NCI-H2171 (cell line): ENCODE results near the gene IDNK.

Source experiments
- DNase-seq: peaks from one replicate; lab custom pipeline; 2025; lab: John Stamatoyannopoulos, UW

The IDNK gene

DNA sequence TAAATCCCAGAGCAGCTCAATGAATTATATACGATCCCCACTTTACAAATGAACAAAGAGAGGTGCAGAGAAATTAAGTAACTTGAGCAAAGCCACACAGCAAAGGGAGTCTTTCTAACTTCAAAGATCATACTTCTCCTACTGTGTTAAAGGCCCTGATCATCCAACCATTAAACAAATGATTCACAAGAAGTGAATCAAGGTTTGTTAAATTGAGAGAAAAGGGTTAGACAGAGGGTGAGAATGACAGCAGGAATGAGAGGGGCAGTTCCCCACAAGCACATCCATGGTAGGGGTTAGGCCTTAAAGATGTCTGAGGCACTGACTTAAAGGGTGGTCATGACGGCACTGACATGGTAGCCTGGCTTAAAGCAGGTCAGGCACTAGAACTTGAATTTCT is 10.7 kb downstream of the IDNK start:
- DNase-seq = no peak

- DNase-seq = no peak
These were observed 13.9 kb downstream of the IDNK start for GRCh38 chr9:83636813-83637212.

GRCh38 chr9:83637389-83637788 is 14.4 kb downstream of the IDNK start:
- no peak for DNase-seq

- DNase-seq = no peak
These were observed 16.3 kb downstream of the IDNK start for GRCh38 chr9:83639266-83639665.

GRCh38 chr9:83642793-83643192 is 19.9 kb downstream of the IDNK start:
- no peak for DNase-seq

DNA sequence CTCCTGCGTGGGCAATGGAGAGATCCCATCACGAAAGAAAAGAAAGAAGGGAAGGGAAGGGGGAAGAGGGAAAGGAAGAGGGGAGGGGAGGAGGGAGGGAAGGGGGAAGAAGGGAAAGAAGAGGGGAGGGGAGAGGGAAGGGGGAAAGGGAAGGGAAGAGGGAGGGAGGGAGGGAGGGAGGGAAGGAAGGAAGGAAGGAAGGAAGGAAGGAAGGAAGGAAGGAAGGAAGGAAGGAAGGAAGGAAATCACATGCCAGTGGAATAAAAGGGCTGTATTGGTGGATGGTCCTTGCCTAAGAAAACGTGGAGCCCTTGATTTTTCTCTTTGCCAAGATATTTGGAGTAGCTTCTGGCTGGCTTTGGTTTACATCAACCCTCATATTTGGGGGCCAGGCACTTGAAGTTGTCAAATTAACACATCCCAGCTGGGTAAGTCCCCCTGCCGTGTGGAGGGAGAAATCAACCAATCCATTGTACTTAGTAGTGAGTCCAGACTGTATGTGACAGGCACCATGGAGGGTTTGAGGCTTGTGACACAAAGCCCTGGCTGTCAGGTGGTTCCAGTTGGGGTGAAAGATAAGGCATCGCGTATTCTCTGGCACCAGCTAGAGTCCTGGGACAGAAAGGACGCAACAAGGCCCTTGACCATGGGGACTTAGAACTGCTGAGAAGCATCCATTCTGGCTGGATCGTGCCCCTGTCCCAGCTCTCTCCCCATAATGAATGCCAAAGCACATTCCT is 23.7 kb downstream of the IDNK start:
- no peak for DNase-seq

DNA sequence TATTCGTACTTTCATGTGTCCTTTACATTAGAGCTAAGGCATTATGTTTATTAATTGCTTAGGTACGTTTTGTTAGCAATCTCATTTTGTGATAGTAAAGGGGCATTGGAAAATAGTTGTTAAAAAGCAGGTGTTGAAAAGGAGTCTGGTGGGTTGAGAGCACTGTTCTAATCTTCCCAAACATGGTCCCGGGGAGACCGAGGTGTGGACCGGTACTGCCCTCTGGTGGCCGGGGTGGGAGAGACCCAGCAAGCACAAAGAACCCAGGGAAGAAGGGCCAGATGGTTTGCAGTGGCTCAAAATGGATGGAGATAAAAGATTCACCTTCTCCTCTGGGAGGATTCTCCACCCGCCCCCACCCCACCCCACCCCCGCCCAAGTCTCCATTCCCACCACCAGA is 26.1 kb downstream of the IDNK start:
- DNase-seq = peak; percentile 60

GRCh38 chr9:83649515-83649914 is 26.6 kb downstream of the IDNK start:
- no peak for DNase-seq

DNA sequence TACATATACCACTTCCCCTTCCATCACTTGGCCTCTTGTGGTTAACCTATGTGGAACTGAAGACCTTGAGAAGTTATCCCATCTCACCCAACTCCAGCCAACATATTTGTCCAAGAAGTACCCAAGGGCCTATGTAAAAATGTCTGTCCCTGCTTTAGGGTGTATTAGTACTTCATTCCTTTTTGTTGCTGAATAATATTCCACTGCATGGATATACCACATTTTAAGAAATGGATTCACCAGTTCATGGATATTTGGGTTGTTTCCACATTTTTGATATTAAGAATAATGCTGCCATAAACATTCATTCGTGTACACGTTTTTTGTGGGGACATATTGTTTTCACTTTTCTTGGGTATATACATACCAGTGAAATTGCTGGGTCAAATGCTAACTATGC is 28.6 kb downstream of the IDNK start:
- no peak for DNase-seq

- no peak for DNase-seq
These were observed 29.5 kb downstream of the IDNK start for GRCh38 chr9:83652433-83652832.

DNA sequence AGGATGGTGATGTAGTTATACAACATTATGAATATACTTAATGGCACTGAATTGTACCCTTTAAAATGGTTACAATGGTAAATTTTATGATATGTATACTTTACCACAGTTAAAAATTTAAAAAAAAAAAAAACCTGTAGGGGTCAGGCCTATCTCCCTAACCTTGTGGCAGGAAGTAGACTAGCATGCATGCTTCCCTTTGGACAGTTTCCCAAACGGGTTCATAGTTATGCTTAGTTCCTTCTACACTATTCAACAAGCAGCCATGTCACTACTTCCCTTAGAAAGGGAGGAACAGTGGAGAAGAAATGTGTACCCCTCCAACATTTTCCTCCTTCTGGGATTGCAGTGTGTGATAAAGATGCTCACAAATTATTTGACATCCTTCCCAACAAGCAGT is 32.5 kb downstream of the IDNK start:
- DNase-seq = no peak

DNA sequence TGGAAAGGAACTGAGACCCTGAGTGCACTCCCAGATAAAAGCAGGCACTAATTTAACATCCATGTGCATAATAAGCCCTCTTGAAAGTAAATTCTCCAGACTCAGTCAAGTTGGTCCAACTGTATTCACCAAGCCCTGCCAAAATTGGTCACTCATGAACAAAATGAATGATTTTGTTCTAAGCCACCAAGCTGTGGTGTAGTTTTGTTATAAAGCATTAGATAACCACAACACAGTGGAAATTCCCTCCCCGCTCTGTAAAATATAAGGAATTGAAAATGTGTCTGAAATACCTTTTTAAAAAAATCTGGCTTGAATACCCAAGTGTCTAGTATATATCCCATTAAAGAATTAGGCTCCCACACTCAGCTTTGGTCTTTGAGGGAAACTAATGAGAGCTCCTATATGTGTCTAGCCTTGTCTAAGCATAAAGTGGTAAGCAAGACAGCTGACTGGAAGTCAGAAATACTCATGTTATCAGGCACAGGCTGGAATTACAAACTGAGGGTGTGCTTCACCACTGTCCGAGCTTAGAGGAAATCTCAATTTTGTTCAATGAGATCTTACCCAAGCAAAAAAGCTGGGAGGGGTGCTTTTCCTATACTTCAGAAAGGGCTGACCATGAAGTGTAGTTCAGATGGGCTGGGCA is 33.2 kb downstream of the IDNK start:
- no peak for DNase-seq

DNA sequence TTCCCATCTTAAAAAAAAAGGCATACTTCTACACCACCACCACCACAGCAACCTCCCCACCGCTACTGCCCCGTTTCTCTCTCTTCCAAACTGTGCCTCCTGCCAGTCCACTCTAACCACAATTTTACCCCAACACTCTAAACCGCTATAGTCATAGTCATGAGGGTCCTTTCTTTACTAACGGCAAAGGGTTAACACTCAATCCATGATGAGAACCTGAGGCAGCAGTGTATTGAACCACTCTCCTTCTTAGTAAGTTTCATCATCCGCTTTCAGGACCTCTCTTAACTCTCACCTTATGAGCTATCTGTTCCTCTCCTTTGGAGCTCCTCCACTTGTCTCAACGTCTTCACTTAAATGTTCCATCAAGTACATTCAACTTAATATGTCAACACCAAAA is 34.0 kb downstream of the IDNK start:
- no peak for DNase-seq

- no peak for DNase-seq
These were observed 40.0 kb downstream of the IDNK start for GRCh38 chr9:83662933-83663332.

DNA sequence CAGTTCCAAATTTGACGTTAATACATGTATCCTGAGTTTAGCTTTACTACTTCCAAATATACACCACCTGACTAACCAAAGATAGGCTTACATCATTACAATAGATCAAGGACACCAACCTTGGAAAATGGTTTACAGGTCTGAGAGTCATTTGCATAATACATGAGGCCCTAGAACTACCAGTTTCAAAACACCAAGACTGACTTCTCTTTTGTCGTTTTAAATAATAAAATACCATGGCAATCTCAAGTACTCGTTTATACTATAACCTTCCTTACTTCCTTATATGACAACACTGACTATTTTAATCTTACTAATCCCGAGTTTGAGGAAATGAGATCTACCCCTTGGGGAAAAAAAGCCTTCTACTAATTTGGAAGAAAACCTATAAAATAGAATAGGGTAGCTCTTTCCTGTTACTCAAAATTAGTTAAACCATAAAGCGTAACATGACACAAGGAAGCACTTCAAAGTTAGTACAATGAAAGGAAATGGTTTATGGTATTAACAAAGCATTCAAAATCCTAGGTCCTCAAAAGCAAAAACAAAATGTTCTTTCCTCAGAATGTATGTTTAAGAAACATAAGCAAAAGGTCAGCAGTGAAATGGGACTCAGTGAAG is 42.7 kb downstream of the IDNK start:
- DNase-seq = no peak

DNA sequence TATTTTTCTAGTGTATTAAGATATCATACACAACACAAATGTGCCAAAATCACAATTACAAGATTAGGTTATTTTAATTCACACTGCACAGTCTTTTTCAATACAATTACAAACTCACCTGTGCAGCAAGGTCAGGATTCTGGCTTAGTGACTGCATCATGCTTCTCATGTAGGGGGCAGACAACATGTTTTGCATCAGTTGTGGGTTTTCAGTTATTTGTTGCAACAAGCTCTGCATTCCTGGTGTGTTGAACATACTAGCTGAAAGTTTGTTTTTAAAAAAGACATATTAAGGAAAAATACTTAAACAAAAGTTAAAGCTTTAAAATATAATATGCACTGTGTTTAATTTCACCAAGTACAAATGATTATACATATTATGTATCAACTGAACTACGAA is 46.1 kb downstream of the IDNK start:
- DNase-seq = no peak

- no peak for DNase-seq
These were observed 47.4 kb downstream of the IDNK start for GRCh38 chr9:83670381-83670780.

DNA sequence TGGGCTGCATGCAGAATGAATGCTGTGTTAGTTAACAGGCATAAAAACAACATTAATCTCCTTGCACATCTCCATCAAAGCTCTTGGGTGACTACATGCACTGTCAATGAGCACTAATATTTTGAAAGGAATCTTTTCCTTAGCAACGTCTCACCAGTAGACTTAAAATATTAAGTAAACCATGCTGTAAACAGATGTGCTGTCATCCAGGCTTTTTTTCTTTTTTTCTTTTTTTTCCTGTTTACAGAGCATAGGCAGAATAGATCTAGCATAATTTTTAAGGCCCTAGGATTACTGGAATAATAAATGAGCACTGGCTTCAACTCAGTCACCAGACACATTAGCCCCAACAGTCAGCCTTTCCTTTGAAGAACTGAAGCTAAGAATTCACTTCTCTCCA is 48.5 kb downstream of the IDNK start:
- DNase-seq = no peak

DNA sequence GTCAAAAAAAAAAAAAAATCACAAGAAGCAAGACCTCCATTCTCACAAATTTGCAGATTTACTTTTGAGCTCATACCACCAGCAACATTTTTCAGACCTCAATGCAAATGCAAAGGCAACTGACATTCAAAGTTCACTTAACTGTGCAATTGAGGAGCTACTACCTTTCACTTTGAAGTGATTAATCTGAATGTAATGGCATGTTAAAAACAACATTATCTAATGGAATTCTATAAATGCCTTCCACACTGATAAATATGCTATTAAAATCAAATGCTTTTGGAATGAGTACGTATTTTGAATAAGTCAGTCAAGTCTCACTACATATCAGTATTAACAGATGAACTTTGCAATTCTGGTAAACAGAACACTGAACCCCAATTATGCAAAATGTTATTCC is 52.5 kb downstream of the IDNK start:
- no peak for DNase-seq

- no peak for DNase-seq
These were observed 54.7 kb downstream of the IDNK start for GRCh38 chr9:83677596-83677995.

DNA sequence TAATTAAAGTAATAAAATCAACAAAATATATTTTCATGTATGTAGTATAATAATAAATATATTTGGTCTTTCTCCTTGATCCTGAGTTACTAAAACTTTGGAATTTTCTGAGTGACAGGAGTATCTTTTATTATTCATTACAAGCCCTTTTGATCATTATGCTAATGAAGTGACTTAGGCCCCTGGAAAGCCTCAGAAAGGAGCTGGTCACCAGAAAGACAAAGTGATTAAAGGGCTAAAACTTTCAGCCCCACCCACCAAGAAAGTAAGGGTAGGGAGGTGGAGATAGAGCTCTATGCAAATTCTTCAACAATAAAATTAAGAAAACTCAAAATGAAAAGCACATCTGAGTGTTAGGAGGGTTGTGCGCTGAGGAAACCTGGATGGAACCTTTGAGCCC is 57.3 kb downstream of the IDNK start:
- no peak for DNase-seq

DNA sequence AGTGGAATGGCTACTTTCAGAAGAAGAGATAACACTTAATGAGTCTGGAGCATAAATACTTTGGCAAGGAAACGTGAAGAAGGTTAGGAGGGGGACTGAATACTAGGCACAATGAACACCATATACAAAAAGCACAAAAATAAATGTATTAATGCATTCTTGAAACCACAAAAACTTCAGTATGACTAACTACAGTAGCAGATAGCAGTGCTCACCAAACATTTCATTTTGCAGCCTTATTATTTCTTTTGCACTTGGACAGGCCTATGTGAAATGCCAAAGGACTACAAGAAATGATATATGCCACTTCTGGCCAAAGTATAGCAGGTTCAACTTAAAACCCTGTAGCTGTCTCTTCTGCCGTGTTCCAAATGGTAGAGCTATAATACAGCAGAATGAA is 58.5 kb downstream of the IDNK start:
- no peak for DNase-seq

- no peak for DNase-seq
These were observed 66.0 kb downstream of the IDNK start for GRCh38 chr9:83688921-83689320.

DNA sequence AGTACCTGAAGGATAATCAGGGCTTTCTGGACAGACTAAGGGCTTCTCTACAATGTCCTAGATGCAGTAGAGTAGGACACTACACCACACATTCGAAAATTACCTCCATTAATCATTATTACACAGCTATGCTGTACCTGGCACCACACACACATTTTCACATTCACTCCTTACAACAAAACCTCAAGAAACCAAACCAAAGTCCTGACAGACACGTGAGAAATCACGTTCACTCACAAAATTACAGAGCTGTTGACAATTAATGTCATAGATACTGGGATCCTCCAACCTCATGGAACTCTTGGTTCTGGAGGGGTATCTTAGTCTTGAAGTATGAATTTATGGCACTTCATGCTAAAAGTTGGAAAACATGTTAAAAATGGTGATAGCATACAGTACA is 68.5 kb downstream of the IDNK start:
- DNase-seq = no peak
